Measurements from ENCODE around the gene ACO2.

- TF ChIP-seq EZH2 (IDR thresholded peaks at IDR 0.05; ENCODE audit: insufficient read depth, low read length): no peak
- TF ChIP-seq, protein P1, sequence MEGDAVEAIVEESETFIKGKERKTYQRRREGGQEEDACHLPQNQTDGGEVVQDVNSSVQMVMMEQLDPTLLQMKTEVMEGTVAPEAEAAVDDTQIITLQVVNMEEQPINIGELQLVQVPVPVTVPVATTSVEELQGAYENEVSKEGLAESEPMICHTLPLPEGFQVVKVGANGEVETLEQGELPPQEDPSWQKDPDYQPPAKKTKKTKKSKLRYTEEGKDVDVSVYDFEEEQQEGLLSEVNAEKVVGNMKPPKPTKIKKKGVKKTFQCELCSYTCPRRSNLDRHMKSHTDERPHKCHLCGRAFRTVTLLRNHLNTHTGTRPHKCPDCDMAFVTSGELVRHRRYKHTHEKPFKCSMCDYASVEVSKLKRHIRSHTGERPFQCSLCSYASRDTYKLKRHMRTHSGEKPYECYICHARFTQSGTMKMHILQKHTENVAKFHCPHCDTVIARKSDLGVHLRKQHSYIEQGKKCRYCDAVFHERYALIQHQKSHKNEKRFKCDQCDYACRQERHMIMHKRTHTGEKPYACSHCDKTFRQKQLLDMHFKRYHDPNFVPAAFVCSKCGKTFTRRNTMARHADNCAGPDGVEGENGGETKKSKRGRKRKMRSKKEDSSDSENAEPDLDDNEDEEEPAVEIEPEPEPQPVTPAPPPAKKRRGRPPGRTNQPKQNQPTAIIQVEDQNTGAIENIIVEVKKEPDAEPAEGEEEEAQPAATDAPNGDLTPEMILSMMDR (IDR thresholded peaks at IDR 0.05; ENCODE audit: insufficient read depth, low read depth, low read length): no peak
Observed at GRCh38 chr22:41525450-41526225, 56.7 kb downstream of the ACO2 start.

Measured in astrocyte (in vitro differentiated cells and primary cell).